Mammary epithelial cell (primary cell): ENCODE data around the gene CD6.

Experiments used
- EZH2 ChIP-seq: IDR thresholded peaks from 2 replicates; pipeline ENCODE4 v1.6.1; 2012; ENCODE audit warnings: low read length, inconsistent platforms, borderline replicate concordance
- TF ChIP-seq, protein P1 (sequence below), 2 donors: IDR thresholded peaks in 1 of 2; conservative IDR thresholded peaks in 1 of 2; 2 replicates each; pipeline ENCODE4 v1.5.1; 2011 to 2012; ENCODE audit warnings: inconsistent platforms in 2 of 2, low read length in 2 of 2, mild to moderate bottlenecking in 2 of 2, control low read depth in 1 of 2, low read depth in 1 of 2; ENCODE audit not compliant: insufficient read depth in 1 of 2; ENCODE audit errors: extremely low read depth in 1 of 2

- TF ChIP-seq, protein P1, sequence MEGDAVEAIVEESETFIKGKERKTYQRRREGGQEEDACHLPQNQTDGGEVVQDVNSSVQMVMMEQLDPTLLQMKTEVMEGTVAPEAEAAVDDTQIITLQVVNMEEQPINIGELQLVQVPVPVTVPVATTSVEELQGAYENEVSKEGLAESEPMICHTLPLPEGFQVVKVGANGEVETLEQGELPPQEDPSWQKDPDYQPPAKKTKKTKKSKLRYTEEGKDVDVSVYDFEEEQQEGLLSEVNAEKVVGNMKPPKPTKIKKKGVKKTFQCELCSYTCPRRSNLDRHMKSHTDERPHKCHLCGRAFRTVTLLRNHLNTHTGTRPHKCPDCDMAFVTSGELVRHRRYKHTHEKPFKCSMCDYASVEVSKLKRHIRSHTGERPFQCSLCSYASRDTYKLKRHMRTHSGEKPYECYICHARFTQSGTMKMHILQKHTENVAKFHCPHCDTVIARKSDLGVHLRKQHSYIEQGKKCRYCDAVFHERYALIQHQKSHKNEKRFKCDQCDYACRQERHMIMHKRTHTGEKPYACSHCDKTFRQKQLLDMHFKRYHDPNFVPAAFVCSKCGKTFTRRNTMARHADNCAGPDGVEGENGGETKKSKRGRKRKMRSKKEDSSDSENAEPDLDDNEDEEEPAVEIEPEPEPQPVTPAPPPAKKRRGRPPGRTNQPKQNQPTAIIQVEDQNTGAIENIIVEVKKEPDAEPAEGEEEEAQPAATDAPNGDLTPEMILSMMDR (conservative IDR thresholded peaks at IDR 0.05 in 1 of 2, IDR thresholded peaks at IDR 0.05 in 1 of 2; ENCODE audit: extremely low read depth in 1 of 2, insufficient read depth in 1 of 2, low read depth in 1 of 2, low read length in 2 of 2): no peak
- TF ChIP-seq EZH2: no peak
Observed at GRCh38 chr11:60987577-60988277, 16.2 kb downstream of the CD6 start.
